Fibroblast of the aortic adventitia (primary cell): Measurements from ENCODE around the gene FCGR2B. TPM values are rescaled to one million over a fixed set of nuclear protein-coding genes. Genes with fewer than 3 reads are reported as not detected.
"Not testable (repeated sequence)": the region's sequence is repeated elsewhere in the genome, so short reads cannot be mapped to it uniquely, and the experiment has no call there.

Experiments
- DNase-seq: peaks from one replicate; pipeline ENCODE4 v3.0.0-alpha.2; 2010; ENCODE audit warnings: low read depth
- H3K4me3 ChIP-seq: 2 replicates; pipeline ENCODE4 v1.5.1; 2011; ENCODE audit warnings: low read depth, mild to moderate bottlenecking, control low read depth, low read length, moderate library complexity
- total RNA-seq: library from RNA; depleted of rRNA; stranded (reverse); fragments of >200 nt; gene quantifications from 2 replicates; pipeline ENCODE4 v1.2.3, GENCODE V29; 2012; ENCODE audit warnings: low replicate concordance
- TF ChIP-seq, protein P1 (sequence below): IDR thresholded peaks from 2 replicates; pipeline ENCODE4 v1.5.1; 2011; ENCODE audit warnings: mild to moderate bottlenecking, low read length, control low read depth, inconsistent platforms; ENCODE audit not compliant: insufficient read depth

FCGR2B gene
- not detected in 2 replicates for total RNA-seq

DNA sequence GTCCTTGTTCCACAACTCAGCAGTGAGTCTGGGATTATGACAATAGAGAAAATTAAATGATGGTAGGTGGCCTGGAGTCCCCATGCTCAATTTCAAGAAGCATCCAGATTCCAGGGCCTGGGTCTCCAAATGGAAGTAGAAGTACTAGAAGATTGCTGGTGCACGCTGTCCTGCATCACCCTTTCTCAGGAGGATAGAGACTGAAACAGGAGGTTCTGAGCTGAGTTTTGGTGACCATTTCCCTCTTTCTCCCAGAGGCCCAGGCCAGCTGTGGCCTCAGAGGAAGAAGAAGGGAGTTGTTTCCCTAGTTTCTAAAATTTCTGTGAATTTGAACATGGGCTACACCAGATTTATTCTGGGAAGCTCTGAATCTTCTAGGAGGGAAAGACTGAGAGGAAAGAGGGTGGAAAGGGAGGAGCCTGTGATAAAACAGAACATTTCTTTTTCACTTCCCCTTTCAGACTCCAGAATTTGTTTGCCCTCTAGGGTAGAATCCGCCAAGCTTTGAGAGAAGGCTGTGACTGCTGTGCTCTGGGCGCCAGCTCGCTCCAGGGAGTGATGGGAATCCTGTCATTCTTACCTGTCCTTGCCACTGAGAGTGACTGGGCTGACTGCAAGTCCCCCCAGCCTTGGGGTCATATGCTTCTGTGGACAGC lies at the start of gene FCGR2B:
Gene FCGR2B (plus strand): TSS at position 460 of the 656 bp plus-strand sequence. CDS start 99 bp downstream, at position 559.
- not testable (repeated sequence) for DNase-seq

DNA sequence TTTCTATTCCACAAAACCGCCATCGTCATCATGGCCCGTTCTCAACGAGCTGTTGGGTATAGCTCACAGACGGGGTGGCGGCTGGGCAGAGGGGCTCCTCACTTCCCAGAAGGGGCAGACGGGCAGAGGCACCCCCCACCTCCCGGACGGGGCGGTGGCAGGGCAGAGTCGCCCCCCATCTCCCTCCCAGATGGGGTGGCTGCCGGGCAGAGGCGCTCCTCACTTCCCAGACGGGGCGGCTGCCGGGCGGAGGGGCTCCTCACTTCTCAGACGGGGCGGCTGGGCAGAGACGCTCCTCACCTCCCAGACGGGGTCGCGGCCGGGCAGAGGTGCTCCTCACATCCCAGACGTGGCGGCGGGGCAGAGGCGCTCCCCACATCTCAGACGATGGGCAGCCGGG lies 46.5 kb upstream of the FCGR2B start:
- H3K4me3 ChIP-seq, DNase-seq: not testable (repeated sequence)

More for the DNA sequence above, at the start of gene FCGR2B:
- not testable (repeated sequence) for H3K4me3 ChIP-seq

DNA sequence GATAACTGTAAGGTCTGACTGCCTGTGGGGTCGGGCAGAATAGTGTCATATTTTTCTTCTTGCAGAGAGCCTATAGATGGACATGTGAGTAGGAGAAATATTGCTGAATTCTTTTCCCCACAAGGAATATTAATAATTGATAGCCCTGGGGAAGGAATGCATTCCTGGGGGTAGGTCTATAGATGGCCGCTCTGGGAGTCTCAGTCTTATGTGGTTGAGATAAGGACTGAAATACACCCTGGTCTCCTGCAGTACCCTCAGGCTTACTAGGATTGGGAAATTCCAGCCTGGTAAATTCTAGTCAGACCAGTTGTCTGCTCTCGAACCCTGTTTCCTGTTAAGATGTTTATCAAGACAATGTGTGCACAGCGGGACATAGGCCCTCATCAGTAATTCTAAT lies 44.4 kb upstream of the FCGR2B start:
- H3K4me3 ChIP-seq, DNase-seq: not testable (repeated sequence)

DNA sequence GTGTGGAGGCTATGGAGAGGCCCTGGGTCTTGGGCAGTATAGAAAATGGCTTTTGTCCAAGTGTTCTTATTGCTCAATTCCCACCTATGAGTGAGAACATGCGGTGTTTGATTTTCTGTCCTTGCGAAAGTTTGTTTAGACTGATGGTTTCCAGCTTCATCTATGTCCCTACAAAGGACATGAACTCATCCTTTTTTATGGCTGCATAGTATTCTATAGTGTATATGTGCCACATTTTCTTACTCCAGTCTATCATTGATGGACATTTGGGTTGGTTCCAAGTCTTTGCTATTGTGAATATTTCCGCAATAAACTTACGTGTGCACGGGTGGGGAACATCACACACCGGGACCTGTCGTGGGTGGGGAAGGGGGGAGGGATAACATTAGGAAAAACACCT lies 42.5 kb upstream of the FCGR2B start:
- DNase-seq, H3K4me3 ChIP-seq: not testable (repeated sequence)

DNA sequence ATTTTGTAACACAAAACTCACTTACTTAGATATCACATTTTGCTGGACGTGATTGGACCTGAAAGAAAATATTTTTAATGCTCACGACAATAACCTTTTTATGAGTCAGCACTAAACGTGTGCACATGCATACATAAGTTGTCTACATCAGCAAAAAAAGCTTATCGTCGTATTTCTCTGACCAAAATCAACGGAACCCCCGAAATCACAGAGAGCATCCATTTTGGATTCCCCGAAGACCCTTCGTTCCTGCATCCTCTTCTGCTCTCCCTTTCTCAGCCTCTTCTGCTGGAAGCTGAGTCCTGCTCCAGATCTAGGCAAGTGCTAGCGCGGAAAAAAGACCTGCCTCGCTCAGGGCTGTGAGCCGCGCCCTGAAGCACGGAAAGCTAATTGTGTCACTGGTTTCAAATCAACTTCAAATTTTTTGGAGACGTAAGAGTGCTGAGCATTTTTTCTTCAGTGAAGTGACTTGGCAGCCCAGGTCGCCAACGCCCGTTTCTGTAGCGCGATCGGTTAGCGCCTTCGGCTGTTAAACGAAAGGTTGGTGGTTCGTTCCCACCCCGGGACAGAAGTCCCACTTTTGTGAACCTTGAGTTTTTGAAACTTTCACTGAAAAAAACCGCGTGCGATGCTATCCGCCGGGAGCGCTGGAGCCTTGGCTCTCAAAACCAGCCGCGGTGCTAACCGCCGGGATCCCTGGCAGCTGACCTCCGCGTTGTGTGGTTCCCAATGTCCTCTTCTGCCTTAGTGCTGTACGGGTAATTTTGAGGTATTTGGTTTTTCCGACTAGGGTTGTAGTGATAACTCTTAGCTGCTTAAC lies 41.6 kb upstream of the FCGR2B start:
- peak; percentile 81 for DNase-seq
- peak overlapping the region; percentile 62 for H3K4me3 ChIP-seq

DNA sequence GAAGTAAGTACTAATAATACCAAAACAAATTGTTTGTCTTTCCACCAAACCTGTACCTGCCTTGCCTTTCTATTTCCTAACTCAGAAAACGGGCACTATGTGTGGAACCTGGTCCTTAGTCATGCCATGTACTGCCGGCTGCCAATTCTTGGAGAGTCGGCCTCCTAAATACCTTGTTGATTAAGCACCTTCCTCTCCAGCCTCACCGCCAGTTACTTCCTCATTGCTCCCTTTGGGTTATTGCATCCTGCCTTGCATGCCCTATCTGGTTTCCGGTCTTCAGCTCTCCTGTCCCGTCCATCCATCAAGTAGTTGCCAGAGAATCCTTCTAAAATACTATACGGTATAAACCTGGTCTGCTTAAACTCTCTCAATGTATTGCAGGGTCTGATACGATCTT lies 40.9 kb upstream of the FCGR2B start:
- H3K4me3 ChIP-seq, DNase-seq: not testable (repeated sequence)

DNA sequence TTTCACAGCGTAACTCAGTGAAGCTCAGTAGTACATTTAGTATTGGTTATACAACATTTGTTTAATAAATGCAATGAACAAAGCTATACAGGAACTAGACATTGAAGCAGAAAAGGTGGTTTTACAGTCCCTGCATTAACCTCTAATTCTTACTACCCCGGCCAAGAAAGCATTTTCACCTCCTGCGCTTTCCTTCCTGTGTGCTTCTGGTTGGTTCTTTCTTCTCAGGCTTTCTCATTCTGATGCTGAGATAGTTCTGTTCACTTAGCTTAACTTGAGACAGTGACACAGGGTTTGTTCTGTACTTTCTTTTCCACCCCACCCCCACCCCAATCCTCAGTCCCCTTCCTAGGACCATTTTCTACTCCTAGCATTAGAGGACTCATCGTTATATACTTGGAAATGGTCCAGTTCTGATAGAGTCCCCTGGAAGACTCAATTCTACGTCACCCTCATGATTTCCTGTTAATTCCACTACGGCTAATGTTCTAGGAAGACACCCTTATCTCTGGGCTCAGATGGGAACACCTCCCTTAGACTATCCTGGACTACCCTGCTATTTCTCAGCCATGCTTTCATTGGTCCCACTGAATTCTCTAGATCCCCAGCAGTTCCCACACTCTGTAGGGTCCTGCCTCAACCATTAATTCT lies 39.4 kb upstream of the FCGR2B start:
- not testable (repeated sequence) for H3K4me3 ChIP-seq, DNase-seq

DNA sequence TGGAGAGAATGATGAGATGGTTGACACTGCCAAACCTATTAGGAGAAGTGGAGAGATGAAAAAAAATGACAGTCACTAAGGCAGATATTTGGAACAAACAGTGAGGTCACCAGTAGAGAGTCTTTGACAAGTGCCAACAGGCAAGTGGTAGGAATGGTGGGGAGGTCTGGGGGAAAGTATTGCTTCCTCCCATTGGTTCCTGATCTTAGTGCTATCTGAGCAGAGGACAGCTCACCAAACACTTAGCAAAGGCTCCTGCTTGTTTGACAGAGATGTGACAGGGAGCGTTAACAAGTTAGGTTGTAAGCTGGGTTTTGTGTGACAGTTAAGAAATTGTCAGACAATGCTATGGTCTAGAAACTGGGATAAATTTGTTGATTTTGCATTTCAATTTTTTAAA lies 38.3 kb upstream of the FCGR2B start:
- H3K4me3 ChIP-seq, DNase-seq: not testable (repeated sequence)

DNA sequence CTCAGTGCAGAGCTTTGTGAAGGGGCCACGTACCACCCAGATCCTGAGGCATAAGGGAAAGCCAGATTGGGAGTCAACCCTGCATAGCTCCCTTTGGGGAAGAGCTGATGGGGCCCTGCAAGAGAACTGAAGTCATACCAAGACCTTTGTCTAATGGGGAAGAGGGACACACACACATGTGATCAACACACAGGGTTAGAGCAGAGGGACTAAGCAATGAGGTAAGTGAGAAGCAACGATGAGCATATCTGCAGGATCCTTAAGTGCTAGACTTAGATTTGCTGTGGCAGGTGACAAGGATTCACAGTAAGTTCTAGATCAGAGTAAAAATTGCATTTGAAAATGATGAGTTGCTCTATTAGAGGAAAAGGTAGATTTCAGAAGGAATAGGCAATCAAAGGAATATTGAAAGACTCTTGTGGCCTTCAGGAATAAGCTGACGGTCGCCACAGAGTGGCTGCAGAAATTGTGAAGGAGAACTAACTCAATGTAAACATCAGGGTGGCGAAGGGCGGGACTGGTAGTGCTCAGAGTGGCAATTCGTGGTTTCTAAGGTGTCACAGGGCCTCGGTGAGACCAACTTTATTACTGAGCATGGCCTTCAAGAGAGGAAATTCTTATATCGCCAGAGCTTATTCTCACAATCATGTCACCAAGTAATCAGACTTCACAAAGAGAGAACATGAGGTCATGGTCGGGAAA lies 36.3 kb upstream of the FCGR2B start:
- H3K4me3 ChIP-seq, DNase-seq: not testable (repeated sequence)

DNA sequence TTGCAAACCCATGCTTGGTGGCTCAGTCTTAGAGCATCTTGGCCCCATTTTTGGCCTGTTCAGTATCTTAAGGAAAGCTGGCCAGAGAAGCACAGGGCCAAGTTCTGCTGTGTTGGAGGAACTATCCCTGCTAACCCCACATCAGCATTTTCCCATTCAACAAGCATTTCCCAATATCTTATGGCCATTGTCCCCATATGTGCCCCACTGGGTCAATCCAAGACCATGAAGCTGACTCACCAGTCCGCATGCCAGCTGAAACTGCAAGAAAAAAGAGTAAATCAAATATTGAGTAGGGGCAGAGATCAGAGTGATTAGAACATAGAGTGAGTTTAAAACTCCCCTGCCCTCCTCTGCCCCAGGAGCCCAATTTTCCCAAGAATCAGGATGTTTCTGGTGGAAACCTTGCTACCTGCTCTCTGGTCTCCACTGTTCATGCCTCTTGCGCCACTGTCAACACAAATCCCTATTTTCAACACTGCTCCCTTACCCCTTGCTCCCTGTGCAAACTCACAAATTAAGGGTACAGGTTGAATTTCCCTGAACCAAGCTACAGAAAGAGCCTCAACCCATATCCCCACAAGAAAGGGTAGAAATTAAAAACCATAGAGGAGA lies 32.7 kb upstream of the FCGR2B start:
- DNase-seq, H3K4me3 ChIP-seq: not testable (repeated sequence)

DNA sequence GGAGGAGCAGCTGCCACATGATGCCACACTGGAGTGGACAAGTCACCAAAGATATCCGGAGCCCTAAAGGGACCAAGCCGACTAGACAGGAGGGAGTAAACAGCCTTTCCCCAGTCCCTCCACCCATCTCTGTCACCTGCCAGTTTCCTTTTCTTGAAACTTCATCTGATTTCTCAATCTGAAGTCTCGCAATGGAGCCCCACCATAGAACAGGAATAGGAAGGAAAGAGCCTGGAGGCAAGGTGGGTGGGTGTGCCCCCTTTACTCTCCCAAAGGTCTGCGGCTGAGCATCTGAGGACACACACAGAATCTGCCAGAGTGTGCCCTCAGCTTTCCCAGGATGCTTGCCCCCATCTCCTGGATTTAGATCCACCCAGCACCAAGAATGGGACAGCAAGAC lies 31.9 kb upstream of the FCGR2B start, which contains the start of gene FCGR3B:
Gene FCGR3B (minus strand): TSS at position 101 of the 400 bp plus-strand sequence. CDS start 82 bp downstream, at position 19.
- no peak within 1 kb of the TSS for H3K4me3 ChIP-seq

DNA sequence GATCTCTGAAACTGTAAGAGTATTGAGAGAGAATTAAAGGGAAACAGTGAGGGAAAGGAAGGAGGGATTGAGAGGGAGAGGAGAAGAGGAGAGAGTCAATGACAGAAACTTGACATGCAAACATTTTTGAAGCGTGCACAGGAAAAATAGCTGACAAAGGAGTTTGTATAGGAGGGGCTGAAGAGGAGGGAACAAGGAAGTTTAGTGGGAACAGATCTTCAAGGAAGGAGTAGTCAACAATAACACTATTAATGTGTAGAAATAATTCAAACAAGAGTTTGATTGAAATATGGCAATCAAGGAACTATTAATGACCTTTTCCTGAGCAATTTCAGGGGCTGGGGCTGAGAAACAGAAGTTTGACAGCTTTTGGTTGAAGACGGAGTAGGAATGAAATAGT lies 27.9 kb upstream of the FCGR2B start:
- not testable (repeated sequence) for H3K4me3 ChIP-seq, DNase-seq

More for the DNA sequence above, 31.9 kb upstream of the FCGR2B start, which contains the start of gene FCGR3B:
- TF ChIP-seq, protein P1, sequence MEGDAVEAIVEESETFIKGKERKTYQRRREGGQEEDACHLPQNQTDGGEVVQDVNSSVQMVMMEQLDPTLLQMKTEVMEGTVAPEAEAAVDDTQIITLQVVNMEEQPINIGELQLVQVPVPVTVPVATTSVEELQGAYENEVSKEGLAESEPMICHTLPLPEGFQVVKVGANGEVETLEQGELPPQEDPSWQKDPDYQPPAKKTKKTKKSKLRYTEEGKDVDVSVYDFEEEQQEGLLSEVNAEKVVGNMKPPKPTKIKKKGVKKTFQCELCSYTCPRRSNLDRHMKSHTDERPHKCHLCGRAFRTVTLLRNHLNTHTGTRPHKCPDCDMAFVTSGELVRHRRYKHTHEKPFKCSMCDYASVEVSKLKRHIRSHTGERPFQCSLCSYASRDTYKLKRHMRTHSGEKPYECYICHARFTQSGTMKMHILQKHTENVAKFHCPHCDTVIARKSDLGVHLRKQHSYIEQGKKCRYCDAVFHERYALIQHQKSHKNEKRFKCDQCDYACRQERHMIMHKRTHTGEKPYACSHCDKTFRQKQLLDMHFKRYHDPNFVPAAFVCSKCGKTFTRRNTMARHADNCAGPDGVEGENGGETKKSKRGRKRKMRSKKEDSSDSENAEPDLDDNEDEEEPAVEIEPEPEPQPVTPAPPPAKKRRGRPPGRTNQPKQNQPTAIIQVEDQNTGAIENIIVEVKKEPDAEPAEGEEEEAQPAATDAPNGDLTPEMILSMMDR = no peak
- no peak for DNase-seq

DNA sequence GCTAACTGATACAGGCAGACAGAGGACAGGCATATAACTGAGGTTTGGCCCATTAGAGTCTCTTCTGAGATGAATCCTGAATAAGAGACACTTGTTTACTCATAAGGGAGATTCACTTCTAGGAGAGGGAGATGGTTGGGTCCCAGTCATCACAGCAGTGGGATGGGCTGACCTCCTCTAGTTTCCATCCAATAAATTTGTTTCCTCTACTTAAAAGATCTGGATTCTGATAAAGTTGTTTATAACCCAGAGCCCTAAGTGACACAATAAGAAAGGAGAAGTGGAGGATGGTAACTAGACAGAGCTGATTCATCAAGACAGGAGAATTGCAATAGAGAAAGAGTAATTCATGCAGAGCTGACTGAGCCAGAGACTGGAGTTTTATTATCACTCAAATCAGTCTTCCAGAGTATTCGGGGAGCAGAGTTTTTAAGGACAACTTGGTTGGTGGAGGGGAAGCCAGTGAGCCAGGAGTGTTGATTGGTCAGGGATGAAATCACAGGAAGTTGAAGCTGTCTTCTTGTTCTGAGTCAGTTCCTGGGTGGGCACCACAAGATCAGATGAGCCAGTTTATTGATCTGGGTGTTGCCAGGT lies 26.7 kb upstream of the FCGR2B start:
- DNase-seq, H3K4me3 ChIP-seq: not testable (repeated sequence)

DNA sequence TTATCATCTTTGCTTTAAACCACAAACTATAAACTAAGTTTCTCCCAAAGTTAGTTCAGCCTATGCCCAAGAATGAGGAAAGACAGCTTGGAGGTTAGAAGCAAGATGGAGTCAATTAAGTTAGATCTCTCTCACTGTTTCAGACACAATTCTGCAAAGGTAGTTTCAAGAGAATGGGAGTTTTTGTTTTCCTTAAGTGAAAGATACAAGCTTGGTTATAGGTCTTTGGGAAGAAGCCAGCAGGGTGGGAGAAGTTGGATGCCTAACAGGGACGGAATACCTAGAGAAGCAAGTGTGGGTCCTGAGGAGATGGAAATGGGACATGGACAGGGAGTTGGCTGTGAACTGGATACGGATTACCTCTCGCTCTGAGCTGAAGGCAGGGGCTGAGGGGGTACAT lies 26.0 kb upstream of the FCGR2B start:
- not testable (repeated sequence) for H3K4me3 ChIP-seq, DNase-seq

DNA sequence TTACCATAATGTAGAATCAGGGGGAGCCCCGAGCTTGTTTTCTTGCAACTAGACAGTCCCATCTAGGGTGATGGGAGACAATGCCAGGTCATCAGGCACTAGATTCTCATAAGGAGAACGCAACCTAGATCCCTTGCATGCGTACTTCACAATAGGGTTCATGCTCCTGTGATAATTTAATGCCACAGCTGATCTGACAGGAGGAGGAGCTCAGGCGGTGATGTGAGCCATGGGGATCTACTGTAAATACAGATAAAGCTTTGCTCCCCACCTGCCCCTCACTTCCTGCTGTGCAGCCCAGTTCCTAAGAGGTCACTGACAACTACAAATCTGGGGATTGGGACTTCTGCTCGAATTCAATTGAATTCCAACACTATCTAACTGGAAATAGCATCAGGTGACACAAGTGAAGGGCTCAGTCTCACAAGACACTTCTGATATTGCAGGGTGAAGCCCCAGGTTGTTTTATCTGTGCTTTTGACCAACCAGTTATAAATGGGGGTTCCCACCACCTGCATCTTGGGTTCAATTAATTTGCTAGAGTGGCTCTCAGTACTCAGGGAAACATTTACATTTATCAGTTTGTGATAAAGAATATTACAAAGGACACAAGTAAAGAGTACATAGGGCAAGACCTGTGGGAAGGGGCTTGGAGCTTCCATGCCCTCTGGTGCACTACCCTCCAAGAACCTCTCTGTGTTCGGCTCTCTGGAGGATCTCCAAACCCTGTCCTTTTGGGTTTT lies 24.5 kb upstream of the FCGR2B start:
- DNase-seq, H3K4me3 ChIP-seq: not testable (repeated sequence)

DNA sequence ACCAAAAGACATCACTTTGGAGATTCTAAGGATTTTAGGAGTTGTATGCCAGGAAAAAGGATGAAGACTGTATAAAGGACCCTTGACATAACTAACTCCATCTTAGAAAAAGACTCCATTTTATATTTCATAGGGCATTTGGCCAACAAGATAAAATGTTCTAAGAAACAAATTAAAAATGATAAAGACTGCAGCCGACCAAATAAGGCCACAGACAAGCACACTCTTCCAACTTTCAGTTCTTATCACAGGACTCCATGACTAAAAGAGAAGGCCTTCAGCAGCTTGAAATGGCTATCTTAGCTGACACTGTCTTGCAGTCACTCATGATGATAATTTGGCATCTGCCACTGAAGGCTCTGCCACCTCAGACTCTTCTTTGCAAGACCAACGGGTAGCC lies 23.7 kb upstream of the FCGR2B start:
- not testable (repeated sequence) for DNase-seq, H3K4me3 ChIP-seq
